Measurements from ENCODE around the gene UBE3A.
A peak's percentile ranks its signal among the peaks of the same experiment; 100 is the strongest.

Gene UBE3A

GRCh38 chr15:25438601-25439368 is at the start of gene UBE3A:
Gene UBE3A (minus strand): TSS chr15:25439024. CDS start chr15:25409107, 29,917 bp downstream.
- TF ChIP-seq FOXA1 (IDR thresholded peaks at IDR 0.05), result no peak
- no peak for TF ChIP-seq NFRKB (IDR thresholded peaks at IDR 0.05)
- no peak for TF ChIP-seq ARNT (IDR thresholded peaks at IDR 0.05)
- TF ChIP-seq TARDBP (IDR thresholded peaks at IDR 0.05), result no peak
- no peak for TF ChIP-seq ELF4 (IDR thresholded peaks at IDR 0.05)
- no peak for TF ChIP-seq FOXM1 (IDR thresholded peaks at IDR 0.05; ENCODE audit: borderline replicate concordance)
- TF ChIP-seq L3MBTL2 (conservative IDR thresholded peaks at IDR 0.05), result no peak
- TF ChIP-seq SP1 (IDR thresholded peaks at IDR 0.05), result no peak
- TF ChIP-seq HDGF (IDR thresholded peaks at IDR 0.05; ENCODE audit: borderline replicate concordance), result no peak
- TF ChIP-seq LEF1 (IDR thresholded peaks at IDR 0.05; ENCODE audit: borderline replicate concordance), result no peak
- no peak for TF ChIP-seq BHLHE40 (IDR thresholded peaks at IDR 0.05; ENCODE audit: borderline replicate concordance)
- no peak for TF ChIP-seq FOXK2 (IDR thresholded peaks at IDR 0.05)
- TF ChIP-seq PKNOX1 (IDR thresholded peaks at IDR 0.05), result no peak
- no peak for TF ChIP-seq ZNF384 (IDR thresholded peaks at IDR 0.05)
- TF ChIP-seq CTBP1 (IDR thresholded peaks at IDR 0.05; ENCODE audit: borderline replicate concordance), result no peak
- no peak for TF ChIP-seq SUZ12 (IDR thresholded peaks at IDR 0.05)
- DNase-seq (ENCODE audit: extremely low spot score), result peak; percentile 77
- ChIA-PET CTCF (no interaction called here), POLR2A (interaction anchor here (0.8 kb wide), 1 partner anchor 10 kb away, joined by 3 read pairs; no protein-coding TSS in a partner anchor)

DNA sequence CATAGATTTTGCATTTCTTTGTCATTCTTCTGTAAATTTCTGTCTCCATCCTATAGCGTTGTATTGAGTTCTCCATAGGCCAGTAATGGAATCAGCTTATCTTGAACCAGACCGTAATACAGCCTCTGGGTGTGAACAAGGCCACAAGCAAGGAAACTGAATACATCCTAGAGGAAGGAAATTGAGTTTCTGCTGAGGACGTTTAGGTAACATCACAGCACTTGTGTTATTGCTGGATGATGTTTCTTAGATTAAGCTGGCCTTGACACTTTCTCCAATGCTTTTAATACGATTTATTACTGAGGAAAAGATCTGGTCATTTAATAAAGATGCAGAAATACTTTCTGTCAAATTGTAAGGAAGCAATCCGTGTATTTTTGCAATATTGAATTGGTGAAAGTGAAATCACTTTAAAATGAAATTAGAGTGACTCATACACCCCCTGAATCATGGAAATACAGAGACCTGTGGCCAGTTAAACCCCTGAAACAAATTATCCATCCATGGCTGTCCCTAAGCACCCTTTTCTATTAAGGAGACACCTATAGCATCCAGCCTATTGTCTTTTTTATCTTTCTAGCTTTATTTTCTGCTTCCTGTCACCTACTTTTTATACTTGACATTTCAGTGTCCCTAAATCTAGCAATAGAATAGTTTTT is 48.5 kb upstream of the UBE3A start:
- TF ChIP-seq FOXK2 (IDR thresholded peaks at IDR 0.05), result no peak
- no peak for TF ChIP-seq ARNT (IDR thresholded peaks at IDR 0.05)
- no peak for TF ChIP-seq HDGF (IDR thresholded peaks at IDR 0.05; ENCODE audit: borderline replicate concordance)
- no peak for TF ChIP-seq SP1 (IDR thresholded peaks at IDR 0.05)
- TF ChIP-seq CTBP1 (IDR thresholded peaks at IDR 0.05; ENCODE audit: borderline replicate concordance), result no peak
- no peak for TF ChIP-seq TARDBP (IDR thresholded peaks at IDR 0.05)
- no peak for TF ChIP-seq ZNF384 (IDR thresholded peaks at IDR 0.05)
- no peak for TF ChIP-seq FOXA1 (IDR thresholded peaks at IDR 0.05)
- no peak for TF ChIP-seq FOXM1 (IDR thresholded peaks at IDR 0.05; ENCODE audit: borderline replicate concordance)
- no peak for TF ChIP-seq LEF1 (IDR thresholded peaks at IDR 0.05; ENCODE audit: borderline replicate concordance)
- no peak for TF ChIP-seq SUZ12 (IDR thresholded peaks at IDR 0.05)
- no peak for TF ChIP-seq NFRKB (IDR thresholded peaks at IDR 0.05)
- TF ChIP-seq BHLHE40 (IDR thresholded peaks at IDR 0.05; ENCODE audit: borderline replicate concordance), result no peak
- ChIA-PET CTCF (no interaction called here), POLR2A (no interaction called here)
- no peak for DNase-seq (ENCODE audit: extremely low spot score)

GRCh38 chr15:25486051-25486450 is 47.2 kb upstream of the UBE3A start:
- no peak for DNase-seq (ENCODE audit: extremely low spot score)
- POLR2A ChIA-PET, result no interaction called here
- TF ChIP-seq NFRKB (IDR thresholded peaks at IDR 0.05) (no peak), FOXA1 (IDR thresholded peaks at IDR 0.05) (no peak), FOXM1 (IDR thresholded peaks at IDR 0.05; ENCODE audit: borderline replicate concordance) (no peak), CTBP1 (IDR thresholded peaks at IDR 0.05; ENCODE audit: borderline replicate concordance) (no peak), SUZ12 (IDR thresholded peaks at IDR 0.05) (no peak)
- CTCF ChIA-PET, result no interaction called here

- no peak for DNase-seq (ENCODE audit: extremely low spot score)
- CTCF ChIA-PET, result no interaction called here
- POLR2A ChIA-PET, result no interaction called here
- TF ChIP-seq ELF4 (IDR thresholded peaks at IDR 0.05) (no peak), NFRKB (IDR thresholded peaks at IDR 0.05) (no peak), HDGF (IDR thresholded peaks at IDR 0.05; ENCODE audit: borderline replicate concordance) (no peak), FOXA1 (IDR thresholded peaks at IDR 0.05) (no peak), FOXM1 (IDR thresholded peaks at IDR 0.05; ENCODE audit: borderline replicate concordance) (no peak), PKNOX1 (IDR thresholded peaks at IDR 0.05) (no peak), L3MBTL2 (conservative IDR thresholded peaks at IDR 0.05) (no peak), LEF1 (IDR thresholded peaks at IDR 0.05; ENCODE audit: borderline replicate concordance) (no peak), SP1 (IDR thresholded peaks at IDR 0.05) (no peak), TARDBP (IDR thresholded peaks at IDR 0.05) (no peak), BHLHE40 (IDR thresholded peaks at IDR 0.05; ENCODE audit: borderline replicate concordance) (no peak), SUZ12 (IDR thresholded peaks at IDR 0.05) (no peak), FOXK2 (IDR thresholded peaks at IDR 0.05) (no peak), ZNF384 (IDR thresholded peaks at IDR 0.05) (no peak)
Observed at GRCh38 chr15:25481208-25481859, 42.5 kb upstream of the UBE3A start.

DNA sequence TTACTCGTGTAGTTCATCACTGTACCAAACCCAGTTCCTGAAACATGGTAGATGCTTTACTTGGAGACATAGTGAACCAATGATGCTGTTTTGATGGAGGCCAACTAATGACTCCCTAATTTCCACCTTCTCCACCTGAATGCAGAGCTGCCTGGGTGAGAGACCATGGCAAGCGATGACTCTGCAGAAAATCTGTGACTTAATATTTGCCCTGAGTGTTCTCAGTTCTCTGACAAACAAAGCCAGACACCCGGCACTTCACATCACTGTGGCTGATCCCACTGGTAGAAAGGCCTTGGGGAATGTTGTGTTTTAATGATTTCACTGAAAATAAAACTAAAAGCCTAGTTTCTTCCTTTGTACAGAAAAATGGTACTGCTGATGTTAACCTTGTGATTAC is 39.5 kb upstream of the UBE3A start:
- CTCF ChIA-PET, result interaction anchor here (0.7 kb wide), 1 partner anchor 1360 kb away, joined by 3 read pairs; no protein-coding TSS in a partner anchor
- DNase-seq (ENCODE audit: extremely low spot score), result no peak
- POLR2A ChIA-PET, result no interaction called here

More for the DNA sequence above, 39.5 kb upstream of the UBE3A start:
- TF ChIP-seq NFRKB (IDR thresholded peaks at IDR 0.05) (no peak), ZNF384 (IDR thresholded peaks at IDR 0.05) (no peak), ELF4 (IDR thresholded peaks at IDR 0.05) (no peak), PKNOX1 (IDR thresholded peaks at IDR 0.05) (no peak), LEF1 (IDR thresholded peaks at IDR 0.05; ENCODE audit: borderline replicate concordance) (no peak), FOXA1 (IDR thresholded peaks at IDR 0.05) (no peak), FOXK2 (IDR thresholded peaks at IDR 0.05) (no peak)

Data from HEK293T (cell line).